Epithelial cell of prostate (primary cell): ENCODE measurements around the gene TASP1.
A peak's percentile ranks its signal among the peaks of the same experiment; 100 is the strongest.
"Not testable (repeated sequence)": the region's sequence is repeated elsewhere in the genome, so short reads cannot be mapped to it uniquely, and the experiment has no call there.

ENCODE experiments used
- DNase-seq: peaks from one replicate; pipeline ENCODE4 v3.0.0-alpha.2; 2011; ENCODE audit warnings: low read depth, low spot score
- H3K27ac ChIP-seq: fragments of 450-650 bp; 2 replicates; pipeline ENCODE4 v1.5.1; 2017; ENCODE audit warnings: mild to moderate bottlenecking

The TASP1 gene

DNA sequence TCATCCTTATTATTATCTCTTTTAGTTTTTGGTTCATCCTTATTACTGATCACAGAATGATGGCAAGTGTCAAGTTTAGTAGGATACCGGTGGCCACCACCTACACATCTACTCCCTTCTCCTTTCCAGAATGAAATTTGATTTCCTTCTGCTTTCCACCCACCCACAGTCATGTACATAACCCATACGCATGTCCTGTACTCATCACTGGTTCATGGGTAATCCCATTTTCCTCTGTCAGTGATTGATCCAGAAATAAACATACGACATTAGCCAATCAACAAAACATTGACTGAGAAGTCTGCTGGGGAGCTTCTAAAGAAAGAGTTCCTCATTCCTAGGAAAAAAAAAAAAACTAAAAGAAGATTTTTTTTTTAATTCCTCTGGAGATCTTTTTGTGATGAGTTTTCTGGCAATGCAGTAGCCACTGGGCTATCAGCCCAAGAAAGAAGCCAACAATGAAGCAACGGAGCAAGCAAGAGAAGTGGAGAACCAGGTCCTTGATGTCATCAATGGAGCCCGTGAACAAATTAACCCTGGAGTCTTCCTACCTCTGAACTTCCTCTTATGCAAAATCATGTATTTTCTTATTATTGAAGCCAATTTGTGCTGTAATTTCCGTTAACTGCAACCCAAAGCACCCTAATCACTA is 127.8 kb downstream of the TASP1 start:
- H3K27ac ChIP-seq, result no peak overlapping the region
- DNase-seq, result no peak

DNA sequence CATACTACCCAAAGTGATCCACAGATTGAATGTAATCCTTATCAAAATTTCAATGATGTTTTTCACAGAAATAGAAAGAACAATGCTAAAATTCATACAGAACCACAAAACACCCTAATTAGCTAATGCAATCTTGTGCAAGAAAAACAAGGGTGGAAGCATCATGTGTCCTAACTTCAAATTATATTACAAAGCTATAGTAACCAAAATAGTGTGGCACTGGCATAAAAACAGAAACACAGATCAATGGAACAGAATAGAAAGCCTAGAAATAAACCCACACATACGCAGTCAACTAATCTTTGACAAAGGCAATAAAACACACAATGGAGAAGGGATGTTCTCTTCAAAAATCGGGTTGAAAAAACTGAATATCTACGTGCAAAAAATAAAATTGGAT is 131.1 kb downstream of the TASP1 start:
- no peak overlapping the region for H3K27ac ChIP-seq
- no peak for DNase-seq

DNA sequence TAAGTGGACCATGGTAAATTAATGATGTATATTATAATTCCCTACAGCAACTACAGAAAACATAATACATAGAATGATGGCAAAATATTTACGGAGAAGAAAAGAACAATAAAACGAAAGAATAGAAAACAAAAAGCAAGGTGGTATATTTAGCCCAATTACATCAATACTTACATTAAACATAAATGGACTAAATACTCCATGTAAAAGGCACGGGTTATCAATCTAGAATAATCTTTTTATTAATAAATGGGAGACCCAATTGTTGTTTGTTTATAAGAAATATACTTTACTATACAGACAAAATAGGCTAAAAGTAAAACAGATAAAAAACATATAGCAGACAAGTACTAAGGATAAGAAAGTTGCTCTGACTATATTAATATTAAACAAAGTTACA is 137.2 kb downstream of the TASP1 start:
- no peak overlapping the region for H3K27ac ChIP-seq
- DNase-seq, result no peak

DNA sequence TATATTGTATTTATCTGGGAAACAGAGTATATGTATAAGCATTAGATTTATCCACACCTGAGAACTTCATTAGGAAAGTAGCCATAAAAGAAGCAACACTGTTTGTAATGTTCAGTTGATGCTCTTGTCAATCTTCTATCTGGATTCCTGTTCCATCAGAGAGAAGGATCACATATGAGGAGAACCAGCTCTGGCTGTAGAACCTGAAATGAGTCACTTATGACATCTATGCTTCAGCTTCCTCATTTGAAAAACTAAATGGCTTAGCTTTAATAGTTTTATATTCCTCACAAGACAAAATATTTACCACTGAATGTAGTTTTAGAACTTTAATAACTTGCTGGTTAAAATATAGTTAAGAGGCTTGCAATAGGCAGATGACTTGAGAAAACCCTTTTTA is 144.7 kb downstream of the TASP1 start:
- H3K27ac ChIP-seq, result peak overlapping the region; percentile 64
- peak; percentile 20 for DNase-seq

DNA sequence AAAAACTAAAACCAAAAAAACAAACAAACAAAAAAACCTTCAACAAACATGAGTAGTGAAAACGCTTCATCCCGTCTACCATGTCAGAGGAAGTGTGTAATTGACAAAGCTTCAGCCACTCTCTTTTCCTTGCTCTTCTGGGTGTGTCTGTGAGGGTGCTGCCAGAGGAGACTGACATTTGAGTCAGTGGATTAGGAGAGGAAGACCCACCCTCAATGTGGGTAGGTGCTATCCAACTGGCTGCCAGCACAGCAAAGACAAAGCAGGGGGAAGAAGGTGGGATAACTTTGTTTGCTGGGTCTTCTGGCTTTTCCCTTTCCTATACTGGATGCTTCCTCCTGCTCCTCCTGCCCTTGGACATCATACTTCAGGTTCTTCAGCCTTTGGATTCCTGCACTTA is 145.6 kb downstream of the TASP1 start:
- H3K27ac ChIP-seq, result peak overlapping the region; percentile 64
- no peak for DNase-seq

DNA sequence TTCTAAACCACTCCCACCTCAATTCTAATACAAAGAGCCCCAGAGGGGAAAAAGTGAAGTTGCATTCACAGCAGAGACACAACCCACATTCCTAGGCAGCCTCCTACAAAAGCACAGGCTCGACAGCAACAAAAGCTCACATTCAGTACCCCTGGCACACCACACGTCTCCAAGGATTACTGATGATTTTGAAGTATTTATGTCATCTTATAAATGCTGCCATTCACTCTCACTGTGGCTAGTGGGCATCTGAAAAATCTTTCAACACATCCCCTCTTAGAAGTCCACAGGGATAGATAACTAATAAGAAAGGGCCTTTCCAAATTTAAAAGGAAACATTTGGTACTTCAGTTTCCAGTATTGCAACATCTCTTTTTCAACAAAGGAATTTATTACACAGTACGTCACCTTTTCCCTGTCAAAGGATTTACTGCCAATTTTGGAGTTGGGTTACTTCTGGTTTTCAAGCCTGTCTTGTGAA is 146.7 kb downstream of the TASP1 start:
- no peak for DNase-seq
- H3K27ac ChIP-seq, result peak overlapping the region; percentile 64

DNA sequence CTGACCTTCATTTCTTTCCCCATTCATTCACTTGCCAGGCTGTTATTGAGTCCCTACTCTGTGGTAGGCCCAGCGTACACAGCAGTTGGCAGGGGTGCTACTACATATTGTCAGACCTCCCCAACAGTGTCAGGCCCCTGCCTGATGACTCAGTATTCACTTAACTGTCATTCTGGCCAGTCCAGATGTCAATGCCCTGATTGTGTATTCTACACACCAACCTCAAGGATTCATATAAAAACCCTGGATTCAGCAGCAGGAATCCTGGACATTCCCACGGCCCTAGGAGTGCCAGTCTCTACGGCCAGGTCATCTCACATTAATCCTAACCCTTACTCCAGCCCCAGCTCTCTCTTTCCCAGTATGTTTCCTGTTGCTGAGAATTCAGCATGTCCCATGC is 151.5 kb downstream of the TASP1 start:
- H3K27ac ChIP-seq, result no peak overlapping the region
- DNase-seq, result no peak

DNA sequence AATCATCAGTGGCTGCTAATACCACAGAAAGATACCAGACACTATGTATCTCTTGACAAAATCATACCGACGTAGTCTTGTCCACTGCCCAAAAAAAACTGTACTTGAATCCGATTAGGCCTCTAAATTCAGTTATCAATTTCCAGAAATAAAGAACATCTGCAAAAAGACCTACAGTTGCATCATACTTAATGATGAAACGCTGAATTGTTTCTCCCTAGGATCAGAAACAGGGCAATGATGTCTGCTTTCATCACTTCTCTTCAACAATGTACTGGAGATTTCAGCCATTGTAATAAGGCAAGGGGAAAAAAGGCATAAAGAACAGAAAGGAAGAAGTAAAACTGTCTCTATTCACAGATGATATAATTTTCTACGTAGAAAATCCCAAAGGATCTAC is 152.0 kb downstream of the TASP1 start:
- no peak overlapping the region for H3K27ac ChIP-seq

DNA sequence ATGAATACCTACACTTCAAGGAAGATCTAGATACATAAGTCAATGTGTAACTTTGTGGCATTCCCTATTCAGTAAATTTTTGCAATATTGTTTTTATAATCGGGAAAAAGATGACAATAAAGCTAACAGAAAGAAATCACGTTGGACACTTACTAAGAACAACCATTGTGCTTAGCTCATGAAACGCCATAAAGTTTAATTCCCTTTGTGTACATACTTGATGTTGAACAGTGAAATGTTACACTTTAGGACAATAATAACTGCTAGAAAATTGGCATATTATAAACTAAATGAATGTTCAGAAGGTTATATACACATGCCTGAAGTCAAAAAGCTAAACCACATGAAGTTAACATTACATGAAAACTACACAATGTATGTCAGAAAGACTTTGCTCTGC is 153.2 kb downstream of the TASP1 start:
- DNase-seq, result no peak
- no peak overlapping the region for H3K27ac ChIP-seq

More for the DNA sequence above, 152.0 kb downstream of the TASP1 start:
- no peak for DNase-seq

DNA sequence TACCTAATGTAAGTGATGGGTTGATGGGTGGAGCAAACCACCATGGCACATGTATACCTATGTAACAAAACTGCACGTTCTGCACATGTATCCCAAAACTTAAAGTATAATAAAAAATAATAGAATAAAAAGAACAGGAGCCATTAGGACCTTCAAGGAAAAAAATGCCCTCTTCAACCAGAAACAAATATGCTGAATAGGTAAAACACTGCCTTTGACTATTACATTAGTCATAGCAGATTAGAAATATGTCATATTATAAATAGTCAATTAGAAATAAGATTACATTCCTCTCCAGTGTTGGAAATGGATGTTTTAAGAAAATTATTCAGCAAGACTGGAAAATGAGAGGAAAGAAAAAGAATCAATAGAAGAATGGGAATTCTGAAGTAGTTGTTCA is 153.7 kb downstream of the TASP1 start:
- H3K27ac ChIP-seq, DNase-seq: not testable (repeated sequence)

DNA sequence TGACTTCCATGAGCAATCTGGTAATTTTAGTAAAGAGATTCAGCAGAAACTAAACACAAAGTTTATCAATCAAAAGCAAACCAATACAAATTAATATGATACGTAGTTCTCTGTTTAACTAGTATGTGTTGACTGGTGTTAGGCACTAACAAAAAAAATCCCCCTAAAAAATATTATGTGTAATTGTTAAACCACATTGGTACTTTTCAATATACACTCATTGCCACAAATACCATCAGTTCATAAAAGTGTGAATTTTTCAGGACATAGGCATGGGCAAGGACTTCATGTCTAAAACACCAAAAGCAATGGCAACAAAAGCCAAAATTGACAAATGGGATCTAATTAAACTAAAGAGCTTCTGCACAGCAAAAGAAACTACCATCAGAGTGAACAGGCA is 155.3 kb downstream of the TASP1 start:
- DNase-seq, H3K27ac ChIP-seq: not testable (repeated sequence)

DNA sequence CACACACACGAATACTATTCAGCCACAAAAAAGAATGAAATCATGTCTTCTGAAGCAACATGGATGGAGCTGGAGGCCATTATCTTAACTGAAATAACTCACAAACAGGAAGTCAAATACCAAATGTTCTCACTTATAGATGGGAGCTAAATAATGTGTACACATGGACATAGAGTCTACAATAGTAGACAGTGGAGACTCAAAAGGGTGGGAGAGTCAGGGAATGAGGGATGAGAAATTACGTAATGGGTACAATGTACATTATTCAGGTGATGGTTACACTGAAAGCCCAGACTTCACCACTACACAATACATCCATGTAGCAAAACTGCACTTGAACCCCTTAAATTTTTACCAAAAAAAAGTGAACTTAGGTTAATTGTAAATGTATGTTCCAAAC is 160.4 kb downstream of the TASP1 start:
- no peak for DNase-seq
- H3K27ac ChIP-seq, result no peak overlapping the region

DNA sequence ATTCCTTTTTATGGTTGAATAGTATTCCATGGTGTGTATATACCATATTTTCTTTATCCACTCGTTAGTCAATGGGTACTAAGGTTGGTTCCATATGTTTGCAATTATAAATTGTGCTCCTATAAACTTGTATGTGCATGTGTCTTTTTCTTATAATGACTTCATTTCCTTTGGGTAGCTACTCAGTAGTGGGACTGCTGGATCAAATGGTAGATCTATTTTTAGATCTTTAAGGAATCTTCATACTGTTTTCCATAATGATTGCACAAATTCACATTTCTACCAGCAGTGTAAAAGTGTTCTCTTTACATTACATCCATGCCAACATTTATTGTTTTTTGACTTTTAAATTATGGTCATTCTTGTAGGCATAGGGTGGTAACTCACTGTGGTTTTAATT is 164.3 kb downstream of the TASP1 start:
- no peak overlapping the region for H3K27ac ChIP-seq
- no peak for DNase-seq

DNA sequence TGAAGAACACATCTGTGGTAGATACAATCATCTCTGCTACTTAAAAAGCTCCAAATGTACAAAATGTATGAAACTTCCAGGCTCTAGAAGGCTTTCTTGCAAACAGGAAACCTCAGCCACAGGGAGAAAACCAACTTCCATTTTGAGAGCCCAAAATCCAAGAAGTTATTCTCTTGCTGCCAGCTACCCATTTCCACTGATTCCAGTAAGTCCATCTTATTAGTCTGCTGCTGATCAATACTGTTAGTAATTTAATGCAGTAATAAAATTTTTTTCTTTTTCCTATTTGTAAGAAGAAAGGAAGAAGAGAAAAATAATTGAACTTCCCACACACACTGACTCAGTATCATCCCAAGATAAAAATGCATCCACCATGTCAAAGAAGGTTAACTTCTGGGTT is 169.5 kb downstream of the TASP1 start:
- no peak overlapping the region for H3K27ac ChIP-seq
- DNase-seq, result no peak

DNA sequence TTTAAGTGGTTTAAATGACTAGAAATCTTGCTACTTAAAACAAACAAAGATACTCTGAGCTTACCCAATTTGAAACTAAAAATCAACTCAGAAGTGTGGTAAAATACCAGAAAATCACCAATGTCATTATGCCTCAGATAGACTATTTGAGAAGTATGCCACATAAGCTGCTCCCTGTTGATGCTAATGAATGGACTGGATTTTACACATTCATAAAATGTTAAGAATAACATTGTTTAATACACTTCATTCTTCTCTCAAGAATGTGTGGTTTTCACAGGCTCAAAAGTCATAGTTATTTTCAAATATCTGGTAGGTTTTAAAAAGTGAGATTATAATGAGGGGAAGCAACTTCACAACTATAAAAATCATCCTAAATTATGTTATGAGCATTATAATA is 170.6 kb downstream of the TASP1 start:
- DNase-seq, result no peak
- no peak overlapping the region for H3K27ac ChIP-seq

DNA sequence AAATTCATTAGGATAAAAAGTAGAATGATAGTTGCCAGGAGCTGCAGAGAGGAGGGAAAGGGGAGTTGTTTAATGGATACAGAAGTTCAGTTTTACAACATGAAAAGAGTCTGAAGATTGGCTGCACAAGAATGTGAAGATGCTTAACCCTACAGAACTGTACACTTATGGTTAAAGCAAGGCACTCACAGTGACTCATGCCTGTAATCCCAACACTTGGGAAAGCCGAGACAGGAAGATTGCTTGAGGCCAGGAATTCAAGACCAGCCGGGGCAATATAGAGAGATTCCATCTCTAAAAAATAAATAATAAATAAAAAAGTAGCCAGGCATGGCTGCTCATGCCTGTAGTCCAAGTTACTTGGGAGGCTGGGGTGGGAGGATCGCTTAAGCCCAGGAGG is 174.0 kb downstream of the TASP1 start:
- DNase-seq, result no peak

DNA sequence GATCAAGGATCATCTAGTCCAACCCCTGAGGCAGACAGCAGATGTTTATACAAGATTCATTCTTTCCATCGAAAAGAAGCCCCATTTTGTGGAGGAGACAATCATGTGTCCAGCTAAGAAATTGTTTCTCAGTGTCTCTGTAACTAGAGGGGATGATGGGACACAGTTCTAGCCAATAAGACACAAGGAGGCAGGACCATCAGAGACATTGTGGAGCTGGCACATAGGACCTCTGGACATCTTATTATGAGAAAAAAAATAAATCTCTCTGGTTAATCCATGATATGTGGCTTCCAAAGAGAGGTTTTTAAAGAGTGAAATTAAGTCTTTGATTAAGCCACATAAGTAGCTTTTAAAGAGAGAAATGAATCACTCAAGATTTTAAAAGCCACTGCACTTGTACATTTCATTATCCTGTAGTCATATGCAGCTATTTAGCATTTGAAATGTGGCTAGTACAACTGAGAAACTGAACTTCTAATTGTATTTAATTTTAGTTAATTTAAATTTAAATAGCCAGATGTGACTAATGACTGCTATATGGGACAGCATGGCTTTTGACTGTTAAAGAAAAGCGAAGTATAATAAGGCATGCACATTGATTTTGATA is 176.8 kb downstream of the TASP1 start:
- DNase-seq, result no peak

More for the DNA sequence above, 174.0 kb downstream of the TASP1 start:
- no peak overlapping the region for H3K27ac ChIP-seq

DNA sequence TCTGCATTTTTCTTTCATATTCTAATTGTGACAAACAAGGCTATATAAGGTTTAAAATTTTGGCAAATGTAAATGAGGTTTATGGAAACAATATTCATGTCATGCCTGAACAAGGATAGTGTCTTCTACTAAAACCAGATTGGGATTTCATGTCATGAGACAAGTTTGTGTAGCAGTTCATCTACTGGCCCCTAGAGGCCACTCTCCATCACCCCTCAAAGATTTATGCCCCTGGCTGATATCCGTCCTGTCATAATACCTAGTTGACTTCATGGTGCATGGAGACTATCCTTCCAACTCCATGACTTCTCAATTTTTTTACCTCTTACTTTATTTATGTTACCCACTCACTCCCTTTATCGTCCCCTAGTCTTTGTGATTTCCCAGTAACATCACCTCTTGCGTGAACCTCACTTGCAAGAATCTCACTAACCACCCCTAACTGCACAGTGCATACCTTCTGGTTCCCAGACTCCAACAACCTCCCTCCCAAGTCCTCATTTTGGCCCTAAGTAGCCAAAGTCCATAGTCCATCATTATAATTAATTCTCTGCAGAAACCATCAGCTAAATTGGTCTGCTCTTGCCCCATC is 179.8 kb downstream of the TASP1 start:
- no peak overlapping the region for H3K27ac ChIP-seq
- DNase-seq, result no peak

More for the DNA sequence above, 176.8 kb downstream of the TASP1 start:
- H3K27ac ChIP-seq, result no peak overlapping the region

DNA sequence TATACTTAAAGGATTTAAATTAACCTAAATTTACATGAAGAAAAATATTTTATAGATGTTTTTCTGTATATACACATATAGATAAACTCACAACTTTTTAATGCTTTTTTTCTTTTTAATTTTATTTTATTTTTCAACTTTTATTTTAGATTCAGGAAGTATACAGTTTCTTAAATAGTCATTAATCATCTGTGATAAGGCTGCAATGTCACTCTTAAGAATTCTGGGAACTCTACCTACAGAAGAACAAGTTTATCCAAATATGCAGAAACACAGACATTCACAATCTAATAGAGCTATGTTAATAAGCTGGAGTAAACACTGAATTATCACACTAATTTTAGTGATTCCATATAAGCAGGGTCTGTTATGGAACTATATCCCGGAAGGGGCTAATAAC is 181.2 kb downstream of the TASP1 start:
- H3K27ac ChIP-seq, result no peak overlapping the region
- DNase-seq, result no peak

DNA sequence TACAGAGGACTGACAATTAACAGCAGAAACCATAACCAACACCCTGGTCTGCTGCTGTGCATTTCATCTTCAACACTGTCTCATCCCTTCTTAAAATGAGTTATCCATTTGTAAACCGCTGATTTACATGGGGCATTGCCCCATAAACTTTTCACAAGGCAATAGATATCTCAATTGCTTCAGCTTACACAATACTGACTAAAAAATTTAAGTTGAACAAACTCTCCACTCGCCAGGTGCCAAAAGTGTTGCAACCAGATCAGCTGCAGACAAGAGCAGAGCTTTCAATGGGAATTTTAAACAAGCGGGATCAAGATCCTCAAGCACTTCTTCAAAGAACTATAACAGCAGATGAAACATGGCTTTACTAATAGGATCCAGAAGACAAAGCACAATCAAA is 183.0 kb downstream of the TASP1 start:
- no peak for DNase-seq
- H3K27ac ChIP-seq, result no peak overlapping the region

DNA sequence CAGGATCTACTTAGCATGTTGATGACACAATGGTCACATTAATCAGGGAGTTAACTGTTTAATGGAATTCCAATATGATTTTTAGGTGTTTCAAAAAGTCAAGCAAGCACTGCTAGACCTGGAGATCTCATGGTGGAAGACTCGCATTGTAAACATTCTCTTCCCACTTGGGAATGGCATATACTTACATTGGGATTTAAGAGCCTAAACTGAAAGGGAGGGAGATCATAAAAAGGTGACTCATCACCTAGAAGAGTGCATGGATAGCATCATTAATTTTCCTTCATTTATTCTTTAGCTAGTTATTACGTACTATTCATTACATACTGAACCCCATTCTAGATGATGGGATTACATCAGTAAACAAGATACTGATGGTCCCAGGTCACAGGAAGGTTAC is 185.4 kb downstream of the TASP1 start:
- no peak overlapping the region for H3K27ac ChIP-seq
- no peak for DNase-seq
